GM23338 (cell line): ENCODE results near the gene MBOAT7. TPM values are rescaled to one million over a fixed set of nuclear protein-coding genes. Genes with fewer than 3 reads are reported as not detected.

Source experiments
- ATAC-seq: fragments of 200-7000 bp; cut with Tn5 transposase; 3 replicates; pipeline ENCODE4 v1.9.1; 2020
- DNase-seq: peaks from one replicate; pipeline ENCODE4 v3.0.0-alpha.2; 2015; ENCODE audit warnings: low spot score
- H2AFZ ChIP-seq: fragments of 200-600 bp; sonication (generic); 2 replicates; pipeline ENCODE4 v1.8.0; 2016; ENCODE audit warnings: antibody characterized with exemption, mild to moderate bottlenecking, moderate library complexity
- H3F3A ChIP-seq: fragments of 200-600 bp; sonication (generic); replicated peaks from 2 replicates; pipeline ENCODE4 v1.8.0; 2017; ENCODE audit warnings: antibody characterized with exemption, mixed run types, low read depth
- H3K27ac ChIP-seq: fragments of 200-600 bp; sonication (generic); 2 replicates; pipeline ENCODE4 v1.6.1; 2016; ENCODE audit warnings: low read depth
- H3K27me3 ChIP-seq: fragments of 200-600 bp; sonication (generic); 2 replicates; pipeline ENCODE4 v1.8.0; 2016; ENCODE audit warnings: mild to moderate bottlenecking, mixed run types, moderate library complexity; ENCODE audit not compliant: insufficient read depth
- H3K36me3 ChIP-seq: fragments of 200-600 bp; sonication (generic); 2 replicates; pipeline ENCODE4 v1.8.0; 2016; ENCODE audit warnings: mild to moderate bottlenecking; ENCODE audit not compliant: insufficient read depth
- H3K4me1 ChIP-seq: fragments of 200-600 bp; sonication (generic); 2 replicates; pipeline ENCODE4 v1.8.0; 2016; ENCODE audit warnings: mild to moderate bottlenecking, moderate library complexity; ENCODE audit not compliant: insufficient read depth
- H3K4me2 ChIP-seq: fragments of 200-600 bp; sonication (generic); 2 replicates; pipeline ENCODE4 v1.7.1; 2017; ENCODE audit warnings: mixed run types
- H3K4me3 ChIP-seq: fragments of 200-600 bp; sonication (generic); 2 replicates; pipeline ENCODE4 v1.6.1; 2016; ENCODE audit warnings: mixed run types
- H3K79me2 ChIP-seq: fragments of 200-600 bp; sonication (generic); replicated peaks from 2 replicates; pipeline ENCODE4 v1.8.0; 2017; ENCODE audit warnings: mild to moderate bottlenecking; ENCODE audit not compliant: insufficient read depth
- H3K9me2 ChIP-seq: fragments of 200-600 bp; sonication (generic); 2 replicates; pipeline ENCODE4 v1.8.0; 2017; ENCODE audit not compliant: insufficient read depth
- H4K20me1 ChIP-seq: fragments of 200-600 bp; sonication (generic); replicated peaks from 2 replicates; pipeline ENCODE4 v1.8.0; 2017; ENCODE audit warnings: mild to moderate bottlenecking; ENCODE audit not compliant: insufficient read depth
- H3K27ac Mint-ChIP-seq: 2 replicates; pipeline ENCODE4 v1.8.0; 2020; ENCODE audit warnings: inconsistent platforms, mild to moderate bottlenecking, moderate library complexity, mixed read lengths
- H3K27me3 Mint-ChIP-seq: 3 replicates; pipeline ENCODE4 v1.8.0; 2022; ENCODE audit warnings: low read depth, mild to moderate bottlenecking, moderate library complexity, mixed read lengths, inconsistent platforms; ENCODE audit not compliant: insufficient read depth, poor library complexity
- H3K36me3 Mint-ChIP-seq: 3 replicates; pipeline ENCODE4 v1.8.0; 2021; ENCODE audit warnings: low read depth, mild to moderate bottlenecking, inconsistent platforms, moderate library complexity, mixed read lengths
- H3K4me1 Mint-ChIP-seq: 3 replicates; pipeline ENCODE4 v1.8.0; 2020; ENCODE audit warnings: mild to moderate bottlenecking, inconsistent platforms, mixed read lengths
- H3K4me3 Mint-ChIP-seq: 3 replicates; pipeline ENCODE4 v1.8.0; 2021; ENCODE audit warnings: moderate library complexity, mild to moderate bottlenecking, inconsistent platforms, mixed read lengths
- H3K9me3 Mint-ChIP-seq: 3 replicates; pipeline ENCODE4 v1.8.0; 2020; ENCODE audit warnings: moderate library complexity, mild to moderate bottlenecking, inconsistent platforms, mixed read lengths
- CREB1 ChIP-seq: fragments of 250-450 bp; sonication (Bioruptor Pico); IDR thresholded peaks from 2 replicates; pipeline ENCODE4 v1.5.0; 2020; ENCODE audit warnings: low read depth, mild to moderate bottlenecking, moderate library complexity
- ETS1 ChIP-seq: IDR thresholded peaks from 2 replicates; pipeline ENCODE4 v1.6.1; 2016; ENCODE audit warnings: antibody characterized with exemption
- EZH2 ChIP-seq: fragments of 200-600 bp; sonication (generic); IDR thresholded peaks from one replicate; pipeline ENCODE4 v1.8.0; 2017; ENCODE audit warnings: antibody characterized with exemption, mild to moderate bottlenecking, low read depth; ENCODE audit not compliant: unreplicated experiment
- EZH2phosphoT487 ChIP-seq: fragments of 200-600 bp; sonication (generic); IDR thresholded peaks from one replicate; pipeline ENCODE4 v1.8.1; 2018; ENCODE audit warnings: antibody characterized with exemption; ENCODE audit not compliant: unreplicated experiment
- JUNB ChIP-seq: IDR thresholded peaks from one replicate; pipeline ENCODE4 v1.6.1; 2016; ENCODE audit warnings: antibody characterized with exemption; ENCODE audit not compliant: unreplicated experiment
- NANOG ChIP-seq: IDR thresholded peaks from 2 replicates; pipeline ENCODE4 v1.6.1; 2016; ENCODE audit warnings: antibody characterized with exemption, borderline replicate concordance
- POLR2AphosphoS5 ChIP-seq: IDR thresholded peaks from 2 replicates; pipeline ENCODE4 v1.6.1; 2016; ENCODE audit warnings: antibody characterized with exemption, low read depth
- REST ChIP-seq: IDR thresholded peaks from one replicate; pipeline ENCODE4 v1.6.1; 2018; ENCODE audit warnings: antibody characterized with exemption; ENCODE audit not compliant: unreplicated experiment
- ZNF462 ChIP-seq: fragments of 250-450 bp; sonication (Bioruptor Pico); IDR thresholded peaks from 2 replicates; pipeline ENCODE4 v1.5.0; 2020; ENCODE audit warnings: mild to moderate bottlenecking, moderate library complexity
- polyA plus RNA-seq: library from polyadenylated mRNA; unstranded; fragments of >200 nt; fragmentation: Nextera tagmentation; extraction: Ambion mirVana; gene quantifications from 2 replicates; pipeline ENCODE4 v1.2.1, GENCODE V29; 2016
- total RNA-seq: library from RNA; depleted of rRNA; stranded (reverse); fragments of >200 nt; shearing (Covaris generic); gene quantifications from 2 replicates; pipeline ENCODE4 v1.2.3, GENCODE V29; 2014

The MBOAT7 gene
- total and polyA plus RNA-seq, 2 experiments from 2014 or later = 77.8 to 184 TPM

- Histone ChIP-seq H3F3A (peaks cover 18% of the 10 kb centered on the region), H3K4me2 (no peak overlapping the region), H3K36me3 (peaks cover 23% of the 10 kb centered on the region), H3K27me3 (no peaks in the 10 kb centered on the region), H3K27ac (no peak overlapping the region), H3K79me2 (peaks cover 31% of the 10 kb centered on the region), H2AFZ (no peak overlapping the region), H3K4me1 (peaks cover 7% of the 10 kb centered on the region; the same call in 1 of the 2 replicates), H3K4me3 (no peak overlapping the region), H4K20me1 (peaks cover 14% of the 10 kb centered on the region; the same call in 1 of the 2 replicates), H3K9me2 (no peaks in the 10 kb centered on the region)
- ATAC-seq (no peak), DNase-seq (no peak)
- Mint-ChIP-seq H3K9me3 (no peaks in the 10 kb centered on the region), H3K27me3 (peaks cover 18% of the 10 kb centered on the region), H3K27ac (no peak overlapping the region), H3K4me3 (peak overlapping the region; percentile 88), H3K36me3 (peaks cover 41% of the 10 kb centered on the region), H3K4me1 (peaks cover 18% of the 10 kb centered on the region)
- no peak for TF ChIP-seq POLR2AphosphoS5
- TF ChIP-seq CREB1 (CRISPR knock-in tag) = no peak
- no peak for TF ChIP-seq EZH2
- TF ChIP-seq JUNB = no peak
- no peak for TF ChIP-seq ETS1
- TF ChIP-seq ZNF462 (CRISPR knock-in tag) = no peak
- TF ChIP-seq REST = no peak
- no peak for TF ChIP-seq NANOG
- TF ChIP-seq EZH2phosphoT487 = no peak
Observed at GRCh38 chr19:54193011-54193410, 3.6 kb upstream of the MBOAT7 start.
